ENCODE results near the gene GPSM1.
A peak's percentile ranks its signal among the peaks of the same experiment; 100 is the strongest.
"Not testable (repeated sequence)": the region's sequence is repeated elsewhere in the genome, so short reads cannot be mapped to it uniquely, and the experiment has no call there.

The GPSM1 gene

GRCh38 chr9:136313111-136314055 is 14.0 kb upstream of the GPSM1 start:
- H3K4me3 ChIP-seq (ENCODE audit: low read depth, low read length) = no peak overlapping the region
- no peak for DNase-seq (ENCODE audit: low read depth)

DNA sequence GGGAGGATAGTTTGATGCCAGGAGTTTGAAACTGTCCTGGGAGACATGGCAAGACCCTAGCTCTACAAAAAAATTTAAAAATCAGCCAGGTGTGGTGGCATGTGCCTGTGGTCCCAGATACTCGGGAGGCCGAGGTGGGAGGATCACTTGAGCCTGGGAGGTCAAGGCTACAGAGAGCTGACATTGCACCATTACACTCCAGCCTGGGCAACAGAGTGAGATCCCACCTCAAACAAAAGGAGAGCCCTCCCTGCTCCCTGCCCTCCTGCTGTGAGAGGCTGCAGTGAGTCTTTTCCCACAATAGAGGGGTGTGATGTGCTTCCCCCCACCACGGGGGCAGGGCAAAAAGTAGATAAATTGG is 13.3 kb upstream of the GPSM1 start:
- no peak for DNase-seq (ENCODE audit: low read depth)
- no peak overlapping the region for H3K4me3 ChIP-seq (ENCODE audit: low read depth, low read length)

DNA sequence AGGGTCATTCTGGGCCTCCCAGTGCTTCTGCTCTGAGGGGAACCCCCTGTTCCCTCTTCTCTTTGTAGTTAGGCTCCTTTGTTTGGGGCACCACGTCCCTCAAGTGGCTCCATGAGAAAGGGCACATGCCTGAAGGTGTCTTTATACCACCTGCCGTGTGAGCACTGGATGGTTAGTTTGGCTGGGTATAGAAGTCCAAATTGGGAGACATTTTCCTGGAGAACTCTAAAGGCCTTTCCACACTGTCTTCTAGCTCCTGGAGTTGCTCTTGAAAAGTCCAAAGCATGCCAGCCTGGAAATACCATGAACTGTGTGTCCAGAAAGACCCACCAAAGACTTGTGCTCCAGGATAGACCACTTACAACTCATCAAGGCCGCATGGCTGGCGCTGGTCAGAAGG is 12.4 kb upstream of the GPSM1 start:
- no peak overlapping the region for H3K4me3 ChIP-seq (ENCODE audit: low read depth, low read length)
- DNase-seq (ENCODE audit: low read depth) = no peak

DNA sequence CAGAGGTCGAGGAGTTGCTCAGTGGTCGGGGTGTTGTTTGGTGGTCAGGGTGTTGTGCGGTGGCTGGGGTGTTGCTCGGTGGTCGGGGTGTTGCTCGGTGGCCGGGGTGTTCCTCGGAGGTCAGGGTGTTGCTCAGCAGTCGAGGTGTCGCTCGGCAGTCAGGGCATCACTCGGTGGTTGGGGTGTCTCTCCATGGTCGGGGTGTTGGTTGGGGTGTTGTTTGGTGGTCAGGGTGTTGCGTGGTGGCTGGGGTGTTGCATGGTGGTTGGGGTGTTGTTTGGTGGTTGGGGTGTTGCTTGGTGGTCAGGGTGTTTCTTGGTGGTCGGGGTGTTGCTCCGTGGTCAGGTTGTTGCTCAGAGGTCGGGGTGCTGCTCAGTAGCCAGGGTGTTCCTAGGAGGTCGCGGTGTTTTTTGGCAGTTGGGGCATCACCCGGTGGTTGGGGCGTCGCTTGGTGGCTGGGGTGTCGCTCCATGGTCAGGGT is 11.0 kb upstream of the GPSM1 start:
- no peak for DNase-seq (ENCODE audit: low read depth)

GRCh38 chr9:136316896-136317676 is 10.3 kb upstream of the GPSM1 start:
- no peak for DNase-seq (ENCODE audit: low read depth)
- no peak overlapping the region for H3K4me3 ChIP-seq (ENCODE audit: low read depth, low read length)

More for the DNA sequence above, 11.0 kb upstream of the GPSM1 start:
- H3K4me3 ChIP-seq (ENCODE audit: low read depth, low read length) = no peak overlapping the region

GRCh38 chr9:136317695-136318094 is 9.6 kb upstream of the GPSM1 start:
- no peak overlapping the region for H3K4me3 ChIP-seq (ENCODE audit: low read depth, low read length)
- DNase-seq (ENCODE audit: low read depth) = no peak

DNA sequence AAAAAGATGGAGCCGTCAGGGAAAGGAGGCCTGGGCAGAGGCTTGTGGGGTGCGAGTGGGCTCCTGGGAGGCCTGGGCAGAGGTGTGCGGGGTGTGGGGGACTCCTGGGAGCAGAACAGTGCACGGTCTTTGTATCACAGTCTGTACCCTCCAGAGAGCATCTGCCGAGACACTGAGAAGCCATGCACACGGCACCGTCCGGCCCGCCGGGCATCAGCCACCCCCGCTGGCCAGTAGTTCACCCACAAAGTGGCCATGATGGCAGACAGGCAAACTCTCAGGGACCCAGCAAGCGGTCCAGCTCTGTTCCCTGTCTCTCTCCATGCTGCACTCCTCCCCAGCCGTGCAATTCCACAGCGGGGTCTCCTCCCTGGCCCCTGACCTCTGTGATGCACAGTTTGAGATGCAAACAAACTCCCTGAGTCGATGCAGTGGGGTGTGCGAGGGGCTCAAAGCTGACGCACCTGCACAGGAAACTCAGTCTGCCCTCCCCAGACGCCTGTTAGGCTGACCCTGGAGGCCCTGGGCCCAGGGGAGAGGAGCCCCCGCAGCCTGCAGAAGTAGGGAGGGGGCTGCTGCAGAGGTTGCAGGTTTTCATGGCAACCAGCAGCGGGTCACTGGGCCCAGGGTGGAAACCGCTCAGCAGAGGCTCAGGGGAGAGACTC is 9.1 kb upstream of the GPSM1 start:
- no peak for DNase-seq (ENCODE audit: low read depth)
- no peak overlapping the region for H3K4me3 ChIP-seq (ENCODE audit: low read depth, low read length)

DNA sequence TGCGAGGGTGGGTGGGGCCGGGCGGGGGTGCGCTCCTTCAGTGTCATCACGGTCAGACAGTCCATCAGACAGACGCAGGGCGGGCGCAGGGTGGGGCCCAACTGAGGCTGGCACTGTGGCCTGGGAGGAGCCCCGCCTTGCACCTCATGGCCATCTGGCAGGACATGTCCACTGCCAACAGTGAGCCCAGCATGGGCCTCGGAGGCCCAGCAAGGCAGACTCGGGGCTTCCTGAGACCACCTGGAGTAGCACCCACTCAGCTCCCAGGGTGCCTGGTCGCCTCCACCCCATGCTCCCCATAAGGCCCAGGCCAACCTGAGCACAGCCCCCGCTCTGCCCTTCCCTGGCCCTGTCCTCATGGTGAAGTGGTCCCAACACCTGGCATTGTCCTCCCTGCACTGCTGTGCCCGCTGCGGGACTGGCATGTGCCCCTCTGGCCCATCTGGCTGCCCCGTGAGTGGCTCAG is 8.5 kb upstream of the GPSM1 start:
- no peak overlapping the region for H3K4me3 ChIP-seq (ENCODE audit: low read depth, low read length)
- DNase-seq (ENCODE audit: low read depth) = no peak

GRCh38 chr9:136319244-136319643 is 8.1 kb upstream of the GPSM1 start:
- DNase-seq (ENCODE audit: low read depth); H3K4me3 ChIP-seq (ENCODE audit: low read depth, low read length): not testable (repeated sequence)

DNA sequence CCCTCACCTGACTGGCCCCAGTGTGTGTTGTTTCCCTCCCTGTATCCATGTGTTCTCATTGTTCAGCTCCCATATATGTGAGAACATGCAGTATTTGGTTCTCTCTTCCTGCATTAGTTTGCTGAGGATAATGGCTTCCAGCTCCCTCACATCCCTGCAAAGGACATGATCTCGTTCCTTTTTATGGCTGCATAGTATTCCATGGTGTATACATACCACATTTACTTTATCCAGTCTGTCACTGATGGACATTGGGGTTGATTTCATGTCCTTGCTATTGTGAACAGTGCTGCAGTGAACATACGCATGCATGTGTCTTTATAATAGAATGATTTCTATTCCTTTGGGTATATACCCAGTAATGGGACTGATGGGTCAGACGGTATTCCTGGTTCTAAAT is 7.4 kb upstream of the GPSM1 start:
- not testable (repeated sequence) for H3K4me3 ChIP-seq (ENCODE audit: low read depth, low read length); DNase-seq (ENCODE audit: low read depth)

GRCh38 chr9:136320972-136321371 is 6.4 kb upstream of the GPSM1 start:
- not testable (repeated sequence) for DNase-seq (ENCODE audit: low read depth); H3K4me3 ChIP-seq (ENCODE audit: low read depth, low read length)

- no peak for DNase-seq (ENCODE audit: low read depth)
- no peak overlapping the region for H3K4me3 ChIP-seq (ENCODE audit: low read depth, low read length)
These were observed 5.8 kb upstream of the GPSM1 start for GRCh38 chr9:136321561-136321960.

DNA sequence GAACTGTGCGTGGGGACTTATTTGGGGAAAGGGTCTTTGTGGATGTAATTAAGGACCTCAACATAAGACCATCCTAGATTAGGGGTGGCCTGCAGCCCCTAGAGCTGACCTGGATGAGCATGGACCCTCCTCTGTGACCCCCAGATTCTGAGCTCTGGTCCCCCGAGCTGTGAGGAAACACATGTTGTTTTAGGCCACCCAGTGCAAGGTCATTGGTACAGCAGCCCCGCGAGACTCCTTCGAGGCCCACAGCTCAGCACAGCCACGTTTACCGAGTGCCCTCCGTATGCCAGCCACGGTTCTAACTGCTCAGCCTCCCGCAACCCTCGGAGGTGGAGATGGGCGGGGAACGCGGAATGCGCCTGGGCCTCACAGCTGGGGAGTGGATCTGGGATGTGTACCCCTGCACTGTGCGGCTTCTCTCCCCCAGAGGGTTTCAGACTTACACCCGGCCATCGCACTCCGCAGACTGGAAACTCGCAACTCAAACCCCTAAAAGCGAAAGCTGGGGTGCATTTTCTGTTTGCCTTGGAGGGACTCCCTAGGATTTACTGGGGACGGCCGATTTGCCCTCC is 4.5 kb upstream of the GPSM1 start:
- no peak overlapping the region for H3K4me3 ChIP-seq (ENCODE audit: low read depth, low read length)
- DNase-seq (ENCODE audit: low read depth) = no peak

DNA sequence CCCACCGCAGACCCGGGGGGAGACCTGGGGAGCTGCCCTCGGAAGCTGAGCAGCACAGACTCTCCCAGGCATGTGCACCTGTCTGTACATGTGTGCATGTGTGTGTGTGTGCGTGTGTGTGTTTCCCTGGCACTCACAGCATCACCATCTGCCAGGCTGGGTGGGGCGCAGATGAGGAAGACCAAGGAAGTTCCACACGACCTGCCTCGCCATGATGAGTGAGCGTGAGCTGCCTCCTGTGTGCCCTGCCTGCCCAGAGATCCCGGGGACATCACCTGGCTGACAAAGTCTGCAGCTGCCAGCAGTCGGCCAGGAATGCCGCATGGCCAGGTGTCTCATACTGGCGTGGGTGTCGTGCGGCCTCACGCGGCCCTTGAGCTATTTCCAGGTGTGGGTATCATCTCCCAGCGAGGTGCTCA is 4.0 kb upstream of the GPSM1 start:
- no peak overlapping the region for H3K4me3 ChIP-seq (ENCODE audit: low read depth, low read length)

GRCh38 chr9:136324501-136325300 is 2.6 kb upstream of the GPSM1 start:
- no peak overlapping the region for H3K4me3 ChIP-seq (ENCODE audit: low read depth, low read length)
- no peak for DNase-seq (ENCODE audit: low read depth)

More for the DNA sequence above, 4.0 kb upstream of the GPSM1 start:
- DNase-seq (ENCODE audit: low read depth) = no peak

DNA sequence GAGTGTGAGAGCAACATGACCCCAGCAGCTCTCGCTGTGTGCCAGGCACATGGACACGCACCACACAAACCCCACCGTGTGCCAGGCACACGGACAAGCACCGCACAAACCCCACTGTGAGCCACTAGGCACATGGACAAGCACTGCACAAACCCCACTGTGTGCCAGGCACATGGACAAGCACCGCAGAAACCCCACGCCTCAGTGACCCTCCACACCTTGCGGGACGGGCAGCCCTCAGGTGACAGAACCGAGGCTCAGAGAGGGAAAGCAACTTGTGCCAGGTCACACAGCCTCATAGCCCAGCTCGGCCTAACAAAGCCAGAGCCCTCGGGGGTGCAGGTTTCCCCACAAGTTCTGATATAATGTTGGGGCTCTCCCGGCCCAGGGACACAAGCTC is 2.0 kb upstream of the GPSM1 start:
- no peak for DNase-seq (ENCODE audit: low read depth)
- H3K4me3 ChIP-seq (ENCODE audit: low read depth, low read length) = no peak overlapping the region

GRCh38 chr9:136326061-136326760 is 1.1 kb upstream of the GPSM1 start:
- DNase-seq (ENCODE audit: low read depth) = peak; percentile 60
- H3K4me3 ChIP-seq (ENCODE audit: low read depth, low read length) = peak overlapping the region; percentile 37

GRCh38 chr9:136326761-136327303 is 507 bp upstream of the GPSM1 start:
- peak overlapping the region; percentile 37 for H3K4me3 ChIP-seq (ENCODE audit: low read depth, low read length)
- no peak for DNase-seq (ENCODE audit: low read depth)

All from skeletal muscle cell (primary cell).